ENCODE data around the gene USP21.

GRCh38 chr1:161121834-161122233 is 37.5 kb upstream of the USP21 start:
- TF ChIP-seq, protein P1, sequence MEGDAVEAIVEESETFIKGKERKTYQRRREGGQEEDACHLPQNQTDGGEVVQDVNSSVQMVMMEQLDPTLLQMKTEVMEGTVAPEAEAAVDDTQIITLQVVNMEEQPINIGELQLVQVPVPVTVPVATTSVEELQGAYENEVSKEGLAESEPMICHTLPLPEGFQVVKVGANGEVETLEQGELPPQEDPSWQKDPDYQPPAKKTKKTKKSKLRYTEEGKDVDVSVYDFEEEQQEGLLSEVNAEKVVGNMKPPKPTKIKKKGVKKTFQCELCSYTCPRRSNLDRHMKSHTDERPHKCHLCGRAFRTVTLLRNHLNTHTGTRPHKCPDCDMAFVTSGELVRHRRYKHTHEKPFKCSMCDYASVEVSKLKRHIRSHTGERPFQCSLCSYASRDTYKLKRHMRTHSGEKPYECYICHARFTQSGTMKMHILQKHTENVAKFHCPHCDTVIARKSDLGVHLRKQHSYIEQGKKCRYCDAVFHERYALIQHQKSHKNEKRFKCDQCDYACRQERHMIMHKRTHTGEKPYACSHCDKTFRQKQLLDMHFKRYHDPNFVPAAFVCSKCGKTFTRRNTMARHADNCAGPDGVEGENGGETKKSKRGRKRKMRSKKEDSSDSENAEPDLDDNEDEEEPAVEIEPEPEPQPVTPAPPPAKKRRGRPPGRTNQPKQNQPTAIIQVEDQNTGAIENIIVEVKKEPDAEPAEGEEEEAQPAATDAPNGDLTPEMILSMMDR (IDR thresholded peaks at IDR 0.05), result no peak
- no peak for TF ChIP-seq POLR2AphosphoS5 (IDR thresholded peaks at IDR 0.05)
- no peak for TF ChIP-seq POLR2A (IDR thresholded peaks at IDR 0.05; ENCODE audit: low read depth)

Data from esophagus muscularis mucosa (tissue), 3 donors.